Karpas-422 (cell line): ENCODE results near the gene GJB3. TPM values are rescaled to one million over a fixed set of nuclear protein-coding genes. Genes with fewer than 3 reads are reported as not detected.
"Not testable (repeated sequence)": the region's sequence is repeated elsewhere in the genome, so short reads cannot be mapped to it uniquely, and the experiment has no call there.

Experiments used
- DNase-seq: peaks from one replicate; pipeline ENCODE4 v3.0.0-alpha.2; 2015
- H2AFZ ChIP-seq: fragments of 200-600 bp; sonication (generic); 2 replicates; pipeline ENCODE4 v1.6.1; 2014; ENCODE audit warnings: antibody characterized with exemption, low read length, mixed read lengths
- H3K27ac ChIP-seq: fragments of 200-600 bp; sonication (generic); 2 replicates; pipeline ENCODE4 v1.5.1; 2014; ENCODE audit warnings: mild to moderate bottlenecking, low read length, moderate library complexity
- H3K27me3 ChIP-seq: fragments of 200-600 bp; sonication (generic); 2 replicates; pipeline ENCODE4 v1.6.1; 2014; ENCODE audit warnings: low read length, mixed read lengths
- H3K36me3 ChIP-seq: fragments of 200-600 bp; sonication (generic); 2 replicates; pipeline ENCODE4 v1.6.1; 2014; ENCODE audit warnings: low read length, mixed read lengths; ENCODE audit not compliant: insufficient read depth
- H3K4me1 ChIP-seq: fragments of 200-600 bp; sonication (generic); 2 replicates; pipeline ENCODE4 v1.6.1; 2014; ENCODE audit warnings: mild to moderate bottlenecking, low read length, mixed read lengths
- H3K4me2 ChIP-seq: fragments of 200-600 bp; sonication (generic); 2 replicates; pipeline ENCODE4 v1.6.1; 2014; ENCODE audit warnings: low read length, low read depth, mild to moderate bottlenecking; ENCODE audit not compliant: poor library complexity, severe bottlenecking
- H3K4me3 ChIP-seq: fragments of 200-600 bp; sonication (generic); 2 replicates; pipeline ENCODE4 v1.5.1; 2014; ENCODE audit warnings: mild to moderate bottlenecking, antibody characterized with exemption, low read length, mixed read lengths
- H3K79me2 ChIP-seq: fragments of 200-600 bp; sonication (generic); 2 replicates; pipeline ENCODE4 v1.6.1; 2014; ENCODE audit warnings: mild to moderate bottlenecking, low read length, mixed read lengths
- H3K9ac ChIP-seq: fragments of 200-600 bp; sonication (generic); 2 replicates; pipeline ENCODE4 v1.6.0; 2014; ENCODE audit warnings: low read length
- H3K9me2 ChIP-seq: fragments of 200-600 bp; sonication (generic), shearing (Covaris generic); replicated peaks from 2 replicates; pipeline ENCODE4 v1.6.0; 2014; ENCODE audit warnings: mild to moderate bottlenecking, low read length, moderate library complexity; ENCODE audit not compliant: insufficient read depth
- H3K9me3 ChIP-seq: fragments of 300-700, 200-600 bp; sonication (generic); 2 replicates; pipeline ENCODE4 v1.6.1; 2014; ENCODE audit warnings: low read length, mixed read lengths
- H4K20me1 ChIP-seq: fragments of 200-600 bp; sonication (generic); 2 replicates; pipeline ENCODE4 v1.6.1; 2014; ENCODE audit warnings: mild to moderate bottlenecking, antibody characterized with exemption, low read length, low read depth; ENCODE audit not compliant: insufficient read depth
- total RNA-seq: library from RNA; depleted of rRNA; stranded (reverse); fragments of >200 nt; shearing (Covaris generic); gene quantifications from 2 replicates; pipeline ENCODE4 v1.2.3, GENCODE V29; 2014; ENCODE audit warnings: low replicate concordance

GJB3 gene
- total RNA-seq, 1 experiment from 2014 or later: not detected

DNA sequence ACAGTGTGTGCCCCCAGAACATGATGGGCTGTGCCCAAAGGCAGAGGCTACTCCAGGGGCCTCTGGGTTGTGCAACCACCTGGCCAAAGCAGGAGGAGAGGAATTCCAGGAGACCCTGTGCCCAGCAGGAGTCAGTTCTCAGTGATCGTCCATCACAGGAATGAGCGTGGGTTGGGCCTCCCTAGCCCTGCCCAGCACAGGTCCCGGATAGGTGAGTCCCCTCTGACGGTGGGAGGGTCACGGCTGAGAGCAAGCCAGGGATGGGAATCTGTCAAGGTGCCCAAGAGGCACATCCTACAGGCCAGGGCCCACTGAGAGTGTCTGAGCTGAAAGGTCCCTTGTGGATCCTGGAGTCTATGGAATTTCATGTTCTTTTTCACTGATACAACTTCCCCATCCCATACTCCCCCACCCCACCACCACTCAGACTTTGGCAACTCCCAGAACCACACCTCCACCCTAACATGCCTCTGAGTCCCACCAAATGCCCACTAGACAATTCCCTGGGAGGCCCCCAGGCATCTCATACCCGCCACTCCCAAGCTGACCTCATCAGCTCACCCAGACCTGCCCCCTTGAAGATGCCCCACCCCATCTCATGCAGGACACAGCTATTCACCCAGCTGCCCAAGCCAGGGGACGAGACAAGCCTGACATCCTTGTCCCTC is 18.4 kb upstream of the GJB3 start:
- no peaks in the 10 kb centered on the region for H3K79me2 ChIP-seq
- no peaks in the 10 kb centered on the region for H3K36me3 ChIP-seq
- no peak for DNase-seq
- no peak overlapping the region for H3K4me2 ChIP-seq
- no peak overlapping the region for H3K27ac ChIP-seq
- no peaks in the 10 kb centered on the region for H3K9me2 ChIP-seq
- H3K4me3 ChIP-seq: no peak overlapping the region
- no peaks in the 10 kb centered on the region for H3K27me3 ChIP-seq
- no peak overlapping the region for H2AFZ ChIP-seq
- no peak overlapping the region for H3K9ac ChIP-seq
- no peaks in the 10 kb centered on the region for H4K20me1 ChIP-seq
- no peaks in the 10 kb centered on the region for H3K4me1 ChIP-seq
- H3K9me3 ChIP-seq: no peaks in the 10 kb centered on the region

DNA sequence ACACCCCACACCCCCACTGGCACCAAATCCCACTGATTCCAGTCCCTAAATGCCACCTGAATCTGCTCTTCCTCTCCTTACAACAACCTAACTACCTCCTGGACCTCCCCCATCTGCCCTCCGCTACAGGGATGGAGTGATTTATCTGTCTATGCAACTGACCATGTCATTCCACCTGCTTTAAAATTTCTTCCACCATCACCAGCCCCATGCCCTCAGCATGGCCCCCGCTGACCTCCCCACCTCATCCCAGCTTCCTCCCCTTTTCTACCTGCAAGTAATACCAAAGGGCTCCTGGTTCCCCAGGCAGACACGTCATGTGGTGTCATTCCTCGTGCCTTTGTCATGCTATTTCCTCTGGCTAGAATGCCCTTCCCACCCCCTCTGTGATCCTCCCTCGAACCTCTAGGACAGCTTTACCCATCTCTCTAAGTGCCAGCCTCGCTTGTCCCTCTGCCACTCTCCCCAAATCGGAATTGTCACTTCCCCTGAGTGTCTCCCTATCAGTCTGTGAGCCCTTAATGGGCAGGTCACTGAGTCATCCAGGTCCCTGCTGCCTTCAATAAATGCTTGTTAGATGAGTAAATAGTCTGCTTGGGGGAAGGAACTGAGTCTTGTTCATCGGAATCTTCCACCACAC is 17.8 kb upstream of the GJB3 start:
- no peaks in the 10 kb centered on the region for H3K79me2 ChIP-seq
- no peak overlapping the region for H2AFZ ChIP-seq
- no peak overlapping the region for H3K27ac ChIP-seq
- H4K20me1 ChIP-seq: no peaks in the 10 kb centered on the region
- H3K4me2 ChIP-seq: no peak overlapping the region
- no peak for DNase-seq
- H3K27me3 ChIP-seq: no peaks in the 10 kb centered on the region
- no peak overlapping the region for H3K4me3 ChIP-seq
- H3K4me1 ChIP-seq: no peaks in the 10 kb centered on the region
- no peaks in the 10 kb centered on the region for H3K9me3 ChIP-seq
- no peaks in the 10 kb centered on the region for H3K36me3 ChIP-seq
- no peaks in the 10 kb centered on the region for H3K9me2 ChIP-seq
- no peak overlapping the region for H3K9ac ChIP-seq

DNA sequence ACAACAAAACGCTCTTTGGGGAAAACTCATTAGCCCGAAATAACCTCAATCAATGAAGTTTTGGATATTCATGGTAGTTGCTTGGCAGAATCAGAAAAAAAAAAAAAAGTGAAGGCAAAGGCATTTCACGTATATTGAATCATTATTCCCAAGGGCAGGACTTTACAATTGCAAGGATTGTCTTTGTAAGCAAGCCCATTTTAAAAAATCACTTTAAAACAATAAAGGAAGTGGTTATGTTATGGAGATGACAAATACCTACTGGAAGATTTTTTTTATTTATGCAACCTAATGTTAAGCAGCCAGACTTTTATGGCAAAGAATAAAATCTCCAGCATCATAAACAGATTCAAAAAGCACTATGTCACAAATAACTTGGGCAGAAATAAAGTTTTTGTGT is 12.2 kb upstream of the GJB3 start:
- Histone ChIP-seq H3K9me2 (no peaks in the 10 kb centered on the region), H3K79me2 (no peaks in the 10 kb centered on the region), H2AFZ (no peak overlapping the region), H3K27ac (no peak overlapping the region), H3K36me3 (no peaks in the 10 kb centered on the region), H3K27me3 (no peaks in the 10 kb centered on the region), H3K4me2 (no peak overlapping the region), H3K4me3 (no peak overlapping the region), H4K20me1 (no peaks in the 10 kb centered on the region), H3K9me3 (no peaks in the 10 kb centered on the region), H3K4me1 (no peaks in the 10 kb centered on the region), H3K9ac (no peak overlapping the region)
- no peak for DNase-seq

DNA sequence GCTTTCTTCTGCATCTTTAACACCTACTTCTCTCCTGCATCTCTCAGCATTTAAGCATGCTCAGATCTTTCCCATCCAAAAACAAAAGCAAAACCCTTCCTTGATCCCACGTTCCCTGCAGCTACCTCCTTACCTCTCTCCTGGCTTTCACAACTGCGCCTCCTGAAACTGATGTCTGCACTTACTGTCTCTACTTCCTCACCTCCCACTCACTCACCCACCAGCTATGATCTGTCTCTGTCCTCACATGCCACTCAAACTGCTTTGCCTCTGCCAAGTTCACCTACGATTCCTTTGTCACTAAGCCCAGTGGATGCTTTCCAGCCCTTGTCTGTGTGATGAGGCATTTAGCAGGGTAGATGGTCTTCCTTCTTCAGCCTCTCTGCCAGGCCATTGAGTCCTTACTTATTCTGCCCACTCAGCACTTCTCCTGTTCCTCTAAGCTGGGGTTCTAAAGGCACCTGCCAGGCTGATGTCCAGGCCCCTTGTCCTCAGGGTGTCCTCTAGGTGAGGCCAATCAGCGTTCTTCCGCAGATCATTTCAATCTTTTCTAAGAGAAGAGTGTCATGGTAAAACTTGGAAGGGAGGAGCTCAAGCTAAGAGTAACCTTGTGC is 10.0 kb upstream of the GJB3 start:
- no peaks in the 10 kb centered on the region for H3K9me2 ChIP-seq
- no peaks in the 10 kb centered on the region for H3K36me3 ChIP-seq
- H3K9me3 ChIP-seq: no peaks in the 10 kb centered on the region
- no peaks in the 10 kb centered on the region for H3K4me1 ChIP-seq
- H3K4me3 ChIP-seq: no peak overlapping the region
- H3K27me3 ChIP-seq: no peaks in the 10 kb centered on the region
- DNase-seq: no peak
- H4K20me1 ChIP-seq: no peaks in the 10 kb centered on the region
- no peak overlapping the region for H2AFZ ChIP-seq
- H3K79me2 ChIP-seq: no peaks in the 10 kb centered on the region
- no peak overlapping the region for H3K9ac ChIP-seq
- H3K4me2 ChIP-seq: no peak overlapping the region
- no peak overlapping the region for H3K27ac ChIP-seq

DNA sequence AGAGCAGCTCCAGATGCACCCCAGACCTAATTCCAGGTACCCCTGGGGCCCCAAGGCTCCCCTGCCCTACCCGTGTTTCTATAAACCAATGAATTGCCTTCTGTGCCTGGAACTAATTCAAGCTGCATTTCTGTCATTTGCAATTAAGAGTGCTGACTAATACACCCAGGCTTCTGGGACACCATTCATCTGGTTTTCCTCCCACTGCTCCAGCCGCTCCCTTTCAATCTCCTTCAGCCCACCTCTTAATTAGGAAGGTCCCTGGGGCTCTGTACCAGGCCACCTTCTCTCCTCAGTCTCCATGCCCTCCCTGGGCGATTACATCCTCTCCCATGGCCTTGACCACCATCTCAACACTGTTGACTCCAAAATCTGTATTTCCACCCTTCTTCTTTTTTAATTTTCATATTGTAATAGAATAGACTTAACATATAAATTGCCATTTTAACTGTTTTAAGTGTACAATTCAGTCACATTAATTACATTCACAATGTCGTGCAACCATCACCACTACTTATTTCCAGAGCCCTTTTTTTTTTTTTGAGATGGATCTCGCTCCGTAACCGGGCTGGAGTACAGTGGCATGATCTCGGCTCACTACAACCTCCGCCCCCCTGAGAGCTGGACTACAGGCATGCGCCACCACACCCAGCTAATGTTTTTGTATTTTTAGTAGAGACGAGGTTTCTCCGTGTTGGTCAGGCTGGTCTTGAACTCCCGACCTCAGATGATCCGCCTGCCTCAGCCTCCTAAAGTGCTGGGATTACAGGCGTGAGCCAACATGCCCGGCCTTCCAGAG is 9.2 kb upstream of the GJB3 start:
- H3K27ac ChIP-seq: no peak overlapping the region
- no peak overlapping the region for H3K4me2 ChIP-seq
- no peaks in the 10 kb centered on the region for H3K9me3 ChIP-seq
- no peak overlapping the region for H3K9ac ChIP-seq
- H3K79me2 ChIP-seq: no peaks in the 10 kb centered on the region
- H3K4me1 ChIP-seq: no peaks in the 10 kb centered on the region
- no peak overlapping the region for H3K4me3 ChIP-seq
- no peaks in the 10 kb centered on the region for H3K36me3 ChIP-seq
- H2AFZ ChIP-seq: no peak overlapping the region
- H3K27me3 ChIP-seq: no peaks in the 10 kb centered on the region
- DNase-seq: no peak
- no peaks in the 10 kb centered on the region for H3K9me2 ChIP-seq
- H4K20me1 ChIP-seq: no peaks in the 10 kb centered on the region

DNA sequence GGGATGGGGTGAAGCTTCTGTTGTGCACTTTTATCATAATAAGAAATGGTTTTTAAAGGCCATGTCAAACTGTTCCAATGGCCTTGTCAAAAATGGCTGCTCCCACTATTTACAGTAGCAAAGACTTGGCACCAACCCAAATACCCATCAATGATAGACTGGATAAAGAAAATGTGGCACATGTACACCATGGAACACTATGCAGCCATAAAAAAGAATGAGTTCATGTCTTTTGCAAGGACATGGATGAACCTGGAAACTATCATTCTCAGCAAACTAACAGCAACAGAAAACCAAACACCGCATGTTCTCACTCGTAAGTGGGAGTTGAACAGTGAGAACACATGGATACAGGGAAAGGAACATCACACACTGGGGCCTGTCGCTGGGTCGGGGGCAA is 7.9 kb upstream of the GJB3 start:
- H3K36me3 ChIP-seq, H3K27me3 ChIP-seq, H4K20me1 ChIP-seq, DNase-seq, H3K9me2 ChIP-seq, H3K4me2 ChIP-seq, H2AFZ ChIP-seq, H3K4me3 ChIP-seq, H3K79me2 ChIP-seq, H3K27ac ChIP-seq, H3K9me3 ChIP-seq, H3K4me1 ChIP-seq, H3K9ac ChIP-seq: not testable (repeated sequence)

DNA sequence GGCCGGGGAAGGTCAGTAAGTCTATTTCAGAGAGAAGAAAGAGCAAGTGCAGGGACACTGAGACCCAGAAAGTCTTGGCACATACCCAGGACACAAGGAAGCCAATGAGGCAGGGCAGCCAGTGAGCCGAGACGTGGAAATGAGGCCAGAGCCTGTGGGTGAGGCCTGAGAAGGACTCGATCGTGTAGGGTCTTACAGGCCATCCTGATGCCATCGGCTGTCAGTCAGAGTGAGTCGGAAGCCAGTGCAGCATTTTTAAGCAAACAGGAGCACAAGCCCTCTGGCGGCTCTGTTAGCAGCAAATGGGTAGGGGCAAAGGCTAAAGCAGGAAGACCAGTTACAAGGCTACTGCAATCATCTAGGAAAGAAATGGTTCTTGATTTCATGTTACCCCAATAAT is 6.1 kb upstream of the GJB3 start:
- H3K27me3 ChIP-seq: no peaks in the 10 kb centered on the region
- H3K4me2 ChIP-seq: no peak overlapping the region
- no peak overlapping the region for H3K4me3 ChIP-seq
- no peak overlapping the region for H3K9ac ChIP-seq
- H3K9me2 ChIP-seq: no peaks in the 10 kb centered on the region
- no peaks in the 10 kb centered on the region for H4K20me1 ChIP-seq
- no peak for DNase-seq
- H2AFZ ChIP-seq: no peak overlapping the region
- no peaks in the 10 kb centered on the region for H3K9me3 ChIP-seq
- H3K27ac ChIP-seq: no peak overlapping the region
- H3K79me2 ChIP-seq: no peaks in the 10 kb centered on the region
- no peaks in the 10 kb centered on the region for H3K4me1 ChIP-seq
- no peaks in the 10 kb centered on the region for H3K36me3 ChIP-seq

DNA sequence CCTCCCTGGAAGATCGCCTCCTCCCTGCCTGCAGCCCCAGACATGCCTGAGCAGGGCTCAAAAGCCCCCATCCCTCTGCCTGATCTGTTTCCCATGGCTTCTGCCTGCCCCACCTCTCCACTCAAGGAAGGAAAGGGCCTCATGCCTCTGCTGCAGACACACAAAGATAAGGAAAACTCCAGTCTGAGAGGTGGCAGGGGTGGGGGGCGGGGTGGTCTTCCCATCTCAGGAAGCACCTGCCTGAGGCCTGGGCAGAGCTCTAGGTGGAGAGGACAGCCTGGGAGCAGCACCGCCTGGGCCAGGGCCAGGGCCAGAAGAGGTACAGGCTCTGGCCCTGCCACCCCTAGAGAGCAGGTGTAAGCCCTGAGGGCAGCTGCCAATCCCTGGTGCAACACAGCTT is 4.1 kb upstream of the GJB3 start:
- no peaks in the 10 kb centered on the region for H4K20me1 ChIP-seq
- H3K27me3 ChIP-seq: no peaks in the 10 kb centered on the region
- no peak for DNase-seq
- no peak overlapping the region for H3K4me3 ChIP-seq
- no peaks in the 10 kb centered on the region for H3K9me3 ChIP-seq
- no peaks in the 10 kb centered on the region for H3K79me2 ChIP-seq
- no peaks in the 10 kb centered on the region for H3K36me3 ChIP-seq
- no peak overlapping the region for H3K9ac ChIP-seq
- no peak overlapping the region for H3K27ac ChIP-seq
- H2AFZ ChIP-seq: no peak overlapping the region
- H3K4me1 ChIP-seq: no peaks in the 10 kb centered on the region
- no peak overlapping the region for H3K4me2 ChIP-seq
- no peaks in the 10 kb centered on the region for H3K9me2 ChIP-seq
